HCT116 (cell line): Measurements from ENCODE around the gene PDE10A. TPM values are rescaled to one million over a fixed set of nuclear protein-coding genes. Genes with fewer than 3 reads are reported as not detected.

Experiments used
- ATAC-seq: fragments of 200-7000 bp; cut with Tn5 transposase; 2 replicates; pipeline ENCODE4 v1.9.1; 2020; ENCODE audit warnings: mild to moderate bottlenecking, moderate library complexity
- BruUV-seq: library from RNA; stranded (reverse); fragments of 400-500 nt; replicated peaks from 2 replicates; lab custom pipeline; 2021; lab: Mats Ljungman, UMichigan
- CTCF ChIA-PET: fragments of 300-600 bp; sonication (Branson Sonifier 250); formaldehyde crosslinking; loops from one replicate; lab custom pipeline; 2021; ENCODE audit warnings: antibody characterized with exemption; lab: Charles Lee
- POLR2A ChIA-PET: fragments of 300-600, 350-600 bp; sonication (Branson Sonifier 250); formaldehyde crosslinking; loops from one replicate; lab custom pipeline; 2021; ENCODE audit warnings: antibody characterized with exemption; lab: Charles Lee
- RAD21 ChIA-PET, 2 experiments: fragments of 300-600 bp; sonication (Branson Sonifier 250); formaldehyde crosslinking; loops; one replicate each; lab custom pipeline; 2023; ENCODE audit warnings: low total read pairs in 2 of 2; ENCODE audit not compliant: uncharacterized antibody in 2 of 2, unreplicated experiment in 2 of 2, low non-redundant PET in 1 of 2; lab: Charles Lee
- DNase-seq: peaks from one replicate; pipeline ENCODE4 v3.0.0-alpha.2; 2010; ENCODE audit warnings: low read depth, low spot score
- H2AFZ ChIP-seq: fragments of 200-600 bp; shearing (Covaris generic), sonication (generic); 2 replicates; pipeline ENCODE4 v1.6.1; 2017; ENCODE audit warnings: low read depth, mixed run types, mixed read lengths, antibody characterized with exemption, low read length; ENCODE audit not compliant: poor library complexity, severe bottlenecking
- H3K27ac ChIP-seq: 2 replicates; pipeline ENCODE4 v1.5.1; 2012; ENCODE audit warnings: low read depth, low read length
- H3K27me3 ChIP-seq: fragments of 200-600 bp; sonication (generic); 2 replicates; pipeline ENCODE4 v1.6.1; 2016; ENCODE audit warnings: mixed run types, low read length, mixed read lengths; ENCODE audit not compliant: insufficient read depth
- H3K36me3 ChIP-seq, 2 experiments: fragments of 200-500 bp in 1 of 2; fragments of 200-600 bp in 1 of 2; sonication (Bioruptor generic) in 1 of 2; sonication (generic) in 1 of 2; 2 replicates each; pipeline versions ENCODE4 v1.5.1 to v1.6.1; 2014 to 2016; ENCODE audit warnings: low read length in 2 of 2, inconsistent platforms in 1 of 2, mixed read lengths in 1 of 2, mixed run types in 1 of 2; ENCODE audit not compliant: insufficient read depth in 2 of 2, control insufficient read depth in 1 of 2
- H3K4me1 ChIP-seq, 2 experiments: fragments of 200-600 bp in 1 of 2; sonication (generic) in 1 of 2; 2 replicates each; pipeline versions ENCODE4 v1.5.1 to v1.6.1; 2012 to 2017; ENCODE audit warnings: low read length in 2 of 2, inconsistent platforms in 1 of 2, mild to moderate bottlenecking in 1 of 2, mixed read lengths in 1 of 2, mixed run types in 1 of 2, moderate library complexity in 1 of 2; ENCODE audit not compliant: insufficient read depth in 2 of 2, control insufficient read depth in 1 of 2
- H3K4me2 ChIP-seq: fragments of 200-600 bp; sonication (generic); 2 replicates; pipeline ENCODE4 v1.6.1; 2017; ENCODE audit warnings: mixed run types, low read length, mixed read lengths
- H3K4me3 ChIP-seq, 2 experiments: fragments of 200-600 bp in 1 of 2; sonication (generic) in 1 of 2; replicated peaks in 1 of 2; 2 replicates each; pipeline ENCODE4 v1.5.1; 2011 to 2016; ENCODE audit warnings: low read length in 2 of 2, control low read depth in 1 of 2, low read depth in 1 of 2, mild to moderate bottlenecking in 1 of 2, mixed read lengths in 1 of 2, mixed run types in 1 of 2
- H3K79me2 ChIP-seq: fragments of 200-600 bp; sonication (generic); 2 replicates; pipeline ENCODE4 v1.6.1; 2017; ENCODE audit warnings: mild to moderate bottlenecking, mixed run types, low read length, moderate library complexity, mixed read lengths; ENCODE audit not compliant: insufficient read depth
- H3K9ac ChIP-seq: fragments of 200-600 bp; sonication (generic); 2 replicates; pipeline ENCODE4 v1.6.1; 2016; ENCODE audit warnings: low read length, mixed read lengths
- H3K9me2 ChIP-seq: fragments of 200-600 bp; sonication (generic), shearing (Covaris generic); 2 replicates; pipeline ENCODE4 v1.6.1; 2017; ENCODE audit warnings: mixed run types, mild to moderate bottlenecking, moderate library complexity; ENCODE audit not compliant: insufficient read depth
- H3K9me3 ChIP-seq, 2 experiments: fragments of 200-500 bp in 1 of 2; fragments of 200-600 bp in 1 of 2; sonication (Bioruptor generic) in 1 of 2; sonication (generic) in 1 of 2; 2 replicates each; pipeline ENCODE4 v1.6.1; 2014 to 2017; ENCODE audit warnings: low read length in 2 of 2, mixed read lengths in 2 of 2, inconsistent platforms in 1 of 2, low read depth in 1 of 2, mild to moderate bottlenecking in 1 of 2, mixed run types in 1 of 2, moderate library complexity in 1 of 2; ENCODE audit not compliant: control insufficient read depth in 1 of 2, insufficient read depth in 1 of 2
- H4K20me1 ChIP-seq: fragments of 200-600 bp; sonication (generic), shearing (Covaris generic); 2 replicates; pipeline ENCODE4 v1.6.1; 2017; ENCODE audit warnings: mixed run types, mild to moderate bottlenecking, moderate library complexity; ENCODE audit not compliant: insufficient read depth
- CEBPB ChIP-seq: IDR thresholded peaks from 2 replicates; pipeline ENCODE4 v1.6.1; 2012; ENCODE audit warnings: low read depth
- EGR1 ChIP-seq: IDR thresholded peaks from 2 replicates; pipeline ENCODE4 v1.6.1; 2012; ENCODE audit warnings: low read depth
- ELF1 ChIP-seq: IDR thresholded peaks from 2 replicates; pipeline ENCODE4 v1.6.1; 2012; ENCODE audit warnings: low read depth, borderline replicate concordance
- FOSL1 ChIP-seq: IDR thresholded peaks from 2 replicates; pipeline ENCODE4 v1.6.1; 2012; ENCODE audit warnings: low read depth
- JUND ChIP-seq: IDR thresholded peaks from 2 replicates; pipeline ENCODE4 v1.6.1; 2012
- POLR2A ChIP-seq: IDR thresholded peaks from 2 replicates; pipeline ENCODE4 v1.7.0; 2011; ENCODE audit warnings: borderline replicate concordance; ENCODE audit not compliant: insufficient read depth, insufficient read length; ENCODE audit errors: extremely low read depth
- POLR2AphosphoS5 ChIP-seq: IDR thresholded peaks from 2 replicates; pipeline ENCODE4 v1.6.1; 2011; ENCODE audit warnings: mild to moderate bottlenecking, low read depth, low read length, moderate library complexity
- SP1 ChIP-seq: IDR thresholded peaks from 2 replicates; pipeline ENCODE4 v1.6.1; 2012; ENCODE audit warnings: low read depth
- SRF ChIP-seq: IDR thresholded peaks from 2 replicates; pipeline ENCODE4 v1.6.1; 2012; ENCODE audit warnings: low read depth
- TCF7L2 ChIP-seq: IDR thresholded peaks from 2 replicates; pipeline ENCODE4 v1.7.0; 2011; ENCODE audit warnings: borderline replicate concordance, inconsistent platforms; ENCODE audit not compliant: insufficient read depth, insufficient read length; ENCODE audit errors: extremely low read depth
- YY1 ChIP-seq: IDR thresholded peaks from 2 replicates; pipeline ENCODE4 v1.6.1; 2011; ENCODE audit warnings: low read length, low read depth, moderate library complexity, mild to moderate bottlenecking; ENCODE audit not compliant: insufficient replicate concordance; ENCODE audit errors: extremely low read depth
- ZFX ChIP-seq: fragments of 450-650 bp; IDR thresholded peaks from 2 replicates; pipeline ENCODE4 v1.6.1; 2017
- ZNF274 ChIP-seq: fragments of 200-500 bp; sonication (Bioruptor generic); IDR thresholded peaks from 2 replicates; pipeline ENCODE4 v1.6.1; 2014; ENCODE audit warnings: mild to moderate bottlenecking, low read depth, low read length, inconsistent platforms
- intact Hi-C: fragments of 100-400 bp; cut with micrococcal nuclease; formaldehyde crosslinking; loops from 2 replicates; pipeline ENCODE4 v1.10.0; 2022
- total RNA-seq: library from RNA; stranded (reverse); gene quantifications from one replicate; pipeline ENCODE4 v1.2.1, GENCODE V29; 2021; ENCODE audit not compliant: unreplicated experiment
- TF ChIP-seq, protein P1 (sequence below): IDR thresholded peaks from 2 replicates; pipeline ENCODE4 v1.6.1; 2012
- TF ChIP-seq, protein P2 (sequence below): IDR thresholded peaks from 2 replicates; pipeline ENCODE4 v1.6.1; 2012; ENCODE audit warnings: low read depth
- TF ChIP-seq, protein P3 (sequence below), 3 experiments: fragments of 200-600 bp in 1 of 3; sonication (generic) in 1 of 3; IDR thresholded peaks in 2 of 3; conservative IDR thresholded peaks in 1 of 3; 2 replicates each; pipeline ENCODE4 v1.5.1; 2012 to 2017; ENCODE audit warnings: low read depth in 2 of 3, low read length in 2 of 3, antibody characterized with exemption in 1 of 3, borderline replicate concordance in 1 of 3, control low read depth in 1 of 3, mild to moderate bottlenecking in 1 of 3, mixed read lengths in 1 of 3, mixed run types in 1 of 3, moderate library complexity in 1 of 3; ENCODE audit not compliant: insufficient read depth in 1 of 3
- TF ChIP-seq, protein P4 (sequence below): IDR thresholded peaks from 2 replicates; pipeline ENCODE4 v1.6.1; 2012

Gene PDE10A
- total RNA-seq, 1 experiment from 2014 or later: 0.37 TPM

DNA sequence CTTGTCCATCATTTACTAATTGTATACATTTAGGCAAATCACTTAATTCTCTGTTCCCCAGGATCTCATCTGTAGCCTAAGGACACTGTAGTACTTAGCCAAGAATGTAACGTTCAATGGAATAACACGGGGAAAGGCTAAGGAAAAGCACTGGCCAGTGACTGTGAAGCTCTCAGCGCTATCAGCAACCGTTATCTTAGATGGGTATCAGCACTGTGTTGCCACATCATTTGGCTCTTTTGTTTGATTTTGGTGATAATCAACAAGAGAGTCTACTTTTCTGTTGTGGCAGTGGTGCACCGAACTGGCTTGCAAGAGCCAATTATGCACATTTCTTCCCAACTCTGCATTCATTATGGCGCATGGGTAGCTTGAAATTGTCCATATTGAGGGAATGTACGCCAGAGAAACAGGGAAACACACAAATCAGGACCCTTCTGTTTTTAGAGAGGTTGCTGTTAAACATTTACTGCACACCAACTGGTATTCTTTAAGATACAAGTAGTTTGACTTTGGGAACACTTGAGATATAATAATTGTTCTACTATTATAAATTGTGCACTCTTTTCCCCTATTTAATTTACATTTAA is 259.9 kb downstream of the PDE10A start:
- no TSS peak for BruUV-seq
- no peak overlapping the region for H3K27ac ChIP-seq
- no peak overlapping the region for H2AFZ ChIP-seq
- no peak overlapping the region for H3K4me3 ChIP-seq
- CTCF ChIA-PET: no interaction called here
- no peak for DNase-seq
- H3K79me2 ChIP-seq: no peaks in the 10 kb centered on the region
- intact Hi-C loops: no loop called here
- no peaks in the 10 kb centered on the region for H3K4me1 ChIP-seq
- H3K27me3 ChIP-seq: no peaks in the 10 kb centered on the region
- H3K4me2 ChIP-seq: no peak overlapping the region
- H3K9me3 ChIP-seq: peaks cover 0 to 4% of the 10 kb centered on the region in 2 experiments; a peak in 1 of 4 replicates
- ATAC-seq: no peak
- POLR2A ChIA-PET: no interaction called here
- TF ChIP-seq ZFX (no peak), TCF7L2 (no peak), POLR2A (no peak), CEBPB (no peak), ZNF274 (no peak), FOSL1 (no peak), POLR2AphosphoS5 (no peak), EGR1 (no peak), JUND (no peak), YY1 (no peak), SP1 (no peak), ELF1 (no peak), SRF (no peak)
- TF ChIP-seq, protein P1, sequence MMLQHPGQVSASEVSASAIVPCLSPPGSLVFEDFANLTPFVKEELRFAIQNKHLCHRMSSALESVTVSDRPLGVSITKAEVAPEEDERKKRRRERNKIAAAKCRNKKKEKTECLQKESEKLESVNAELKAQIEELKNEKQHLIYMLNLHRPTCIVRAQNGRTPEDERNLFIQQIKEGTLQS: no peak
- TF ChIP-seq, protein P2, sequence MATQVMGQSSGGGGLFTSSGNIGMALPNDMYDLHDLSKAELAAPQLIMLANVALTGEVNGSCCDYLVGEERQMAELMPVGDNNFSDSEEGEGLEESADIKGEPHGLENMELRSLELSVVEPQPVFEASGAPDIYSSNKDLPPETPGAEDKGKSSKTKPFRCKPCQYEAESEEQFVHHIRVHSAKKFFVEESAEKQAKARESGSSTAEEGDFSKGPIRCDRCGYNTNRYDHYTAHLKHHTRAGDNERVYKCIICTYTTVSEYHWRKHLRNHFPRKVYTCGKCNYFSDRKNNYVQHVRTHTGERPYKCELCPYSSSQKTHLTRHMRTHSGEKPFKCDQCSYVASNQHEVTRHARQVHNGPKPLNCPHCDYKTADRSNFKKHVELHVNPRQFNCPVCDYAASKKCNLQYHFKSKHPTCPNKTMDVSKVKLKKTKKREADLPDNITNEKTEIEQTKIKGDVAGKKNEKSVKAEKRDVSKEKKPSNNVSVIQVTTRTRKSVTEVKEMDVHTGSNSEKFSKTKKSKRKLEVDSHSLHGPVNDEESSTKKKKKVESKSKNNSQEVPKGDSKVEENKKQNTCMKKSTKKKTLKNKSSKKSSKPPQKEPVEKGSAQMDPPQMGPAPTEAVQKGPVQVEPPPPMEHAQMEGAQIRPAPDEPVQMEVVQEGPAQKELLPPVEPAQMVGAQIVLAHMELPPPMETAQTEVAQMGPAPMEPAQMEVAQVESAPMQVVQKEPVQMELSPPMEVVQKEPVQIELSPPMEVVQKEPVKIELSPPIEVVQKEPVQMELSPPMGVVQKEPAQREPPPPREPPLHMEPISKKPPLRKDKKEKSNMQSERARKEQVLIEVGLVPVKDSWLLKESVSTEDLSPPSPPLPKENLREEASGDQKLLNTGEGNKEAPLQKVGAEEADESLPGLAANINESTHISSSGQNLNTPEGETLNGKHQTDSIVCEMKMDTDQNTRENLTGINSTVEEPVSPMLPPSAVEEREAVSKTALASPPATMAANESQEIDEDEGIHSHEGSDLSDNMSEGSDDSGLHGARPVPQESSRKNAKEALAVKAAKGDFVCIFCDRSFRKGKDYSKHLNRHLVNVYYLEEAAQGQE: no peak
- TF ChIP-seq, protein P3, sequence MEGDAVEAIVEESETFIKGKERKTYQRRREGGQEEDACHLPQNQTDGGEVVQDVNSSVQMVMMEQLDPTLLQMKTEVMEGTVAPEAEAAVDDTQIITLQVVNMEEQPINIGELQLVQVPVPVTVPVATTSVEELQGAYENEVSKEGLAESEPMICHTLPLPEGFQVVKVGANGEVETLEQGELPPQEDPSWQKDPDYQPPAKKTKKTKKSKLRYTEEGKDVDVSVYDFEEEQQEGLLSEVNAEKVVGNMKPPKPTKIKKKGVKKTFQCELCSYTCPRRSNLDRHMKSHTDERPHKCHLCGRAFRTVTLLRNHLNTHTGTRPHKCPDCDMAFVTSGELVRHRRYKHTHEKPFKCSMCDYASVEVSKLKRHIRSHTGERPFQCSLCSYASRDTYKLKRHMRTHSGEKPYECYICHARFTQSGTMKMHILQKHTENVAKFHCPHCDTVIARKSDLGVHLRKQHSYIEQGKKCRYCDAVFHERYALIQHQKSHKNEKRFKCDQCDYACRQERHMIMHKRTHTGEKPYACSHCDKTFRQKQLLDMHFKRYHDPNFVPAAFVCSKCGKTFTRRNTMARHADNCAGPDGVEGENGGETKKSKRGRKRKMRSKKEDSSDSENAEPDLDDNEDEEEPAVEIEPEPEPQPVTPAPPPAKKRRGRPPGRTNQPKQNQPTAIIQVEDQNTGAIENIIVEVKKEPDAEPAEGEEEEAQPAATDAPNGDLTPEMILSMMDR (IDR thresholded peaks at IDR 0.05 in 2 of 3, conservative IDR thresholded peaks at IDR 0.05 in 1 of 3; ENCODE audit: borderline replicate concordance in 1 of 3, insufficient read depth in 1 of 3, low read depth in 2 of 3, low read length in 2 of 3): no peak
- TF ChIP-seq, protein P4, sequence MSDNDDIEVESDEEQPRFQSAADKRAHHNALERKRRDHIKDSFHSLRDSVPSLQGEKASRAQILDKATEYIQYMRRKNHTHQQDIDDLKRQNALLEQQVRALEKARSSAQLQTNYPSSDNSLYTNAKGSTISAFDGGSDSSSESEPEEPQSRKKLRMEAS: no peak
- RAD21 ChIA-PET: no interaction called here
- H3K36me3 ChIP-seq: no peaks in the 10 kb centered on the region
- H3K9ac ChIP-seq: no peak overlapping the region
- H4K20me1 ChIP-seq: no peaks in the 10 kb centered on the region
- H3K9me2 ChIP-seq: no peaks in the 10 kb centered on the region
